Measurements from ENCODE around the gene ANTXR2.

ANTXR2 gene

DNA sequence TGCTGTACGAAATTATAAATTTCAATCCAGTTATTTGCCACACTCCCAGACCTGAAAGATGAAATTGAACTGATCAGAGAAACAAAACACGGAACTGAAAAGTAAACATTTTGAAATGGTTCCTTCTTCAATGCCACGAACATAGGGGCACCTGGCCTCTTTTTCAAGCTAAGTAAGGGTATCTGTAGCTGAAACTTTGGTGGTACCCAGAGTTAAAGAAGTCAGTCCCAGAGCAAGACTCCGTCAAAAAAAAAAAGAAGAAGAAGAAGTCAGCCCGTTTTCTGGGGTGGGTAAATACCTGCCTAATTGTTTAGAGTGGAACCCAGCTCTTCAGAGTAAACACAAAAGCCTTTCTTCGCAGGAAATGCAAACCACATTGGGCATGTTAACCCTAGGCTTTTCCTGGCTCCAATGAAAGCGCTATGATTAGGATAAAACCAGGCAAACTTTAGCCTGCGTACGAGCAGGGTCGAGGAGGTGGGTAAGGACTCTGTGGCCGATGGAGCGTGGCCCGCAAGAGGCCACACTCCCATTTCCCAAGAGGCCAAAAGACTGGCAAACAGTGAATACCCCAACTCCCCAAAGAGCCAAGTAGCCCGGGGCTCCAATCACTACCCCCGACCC, 1.3 kb downstream of the ANTXR2 start:
- TF ChIP-seq ZBTB7A (IDR thresholded peaks at IDR 0.05; ENCODE audit: low read depth) (no peak), TEAD4 (IDR thresholded peaks at IDR 0.05) (no peak), YY1 (IDR thresholded peaks at IDR 0.05; ENCODE audit: low read depth) (no peak), FOXM1 (IDR thresholded peaks at IDR 0.05; ENCODE audit: borderline replicate concordance, low read depth) (no peak), TAF1 (IDR thresholded peaks at IDR 0.05; ENCODE audit: low read depth) (no peak), EGR1 (IDR thresholded peaks at IDR 0.05) (no peak), RAD21 (IDR thresholded peaks at IDR 0.05; ENCODE audit: low read depth) (no peak), CEBPB (IDR thresholded peaks at IDR 0.05) (no peak), TCF12 (IDR thresholded peaks at IDR 0.05; ENCODE audit: low read depth) (no peak)
- TF ChIP-seq, protein P1, sequence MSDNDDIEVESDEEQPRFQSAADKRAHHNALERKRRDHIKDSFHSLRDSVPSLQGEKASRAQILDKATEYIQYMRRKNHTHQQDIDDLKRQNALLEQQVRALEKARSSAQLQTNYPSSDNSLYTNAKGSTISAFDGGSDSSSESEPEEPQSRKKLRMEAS (IDR thresholded peaks at IDR 0.05), result no peak
- TF ChIP-seq, protein P2, sequence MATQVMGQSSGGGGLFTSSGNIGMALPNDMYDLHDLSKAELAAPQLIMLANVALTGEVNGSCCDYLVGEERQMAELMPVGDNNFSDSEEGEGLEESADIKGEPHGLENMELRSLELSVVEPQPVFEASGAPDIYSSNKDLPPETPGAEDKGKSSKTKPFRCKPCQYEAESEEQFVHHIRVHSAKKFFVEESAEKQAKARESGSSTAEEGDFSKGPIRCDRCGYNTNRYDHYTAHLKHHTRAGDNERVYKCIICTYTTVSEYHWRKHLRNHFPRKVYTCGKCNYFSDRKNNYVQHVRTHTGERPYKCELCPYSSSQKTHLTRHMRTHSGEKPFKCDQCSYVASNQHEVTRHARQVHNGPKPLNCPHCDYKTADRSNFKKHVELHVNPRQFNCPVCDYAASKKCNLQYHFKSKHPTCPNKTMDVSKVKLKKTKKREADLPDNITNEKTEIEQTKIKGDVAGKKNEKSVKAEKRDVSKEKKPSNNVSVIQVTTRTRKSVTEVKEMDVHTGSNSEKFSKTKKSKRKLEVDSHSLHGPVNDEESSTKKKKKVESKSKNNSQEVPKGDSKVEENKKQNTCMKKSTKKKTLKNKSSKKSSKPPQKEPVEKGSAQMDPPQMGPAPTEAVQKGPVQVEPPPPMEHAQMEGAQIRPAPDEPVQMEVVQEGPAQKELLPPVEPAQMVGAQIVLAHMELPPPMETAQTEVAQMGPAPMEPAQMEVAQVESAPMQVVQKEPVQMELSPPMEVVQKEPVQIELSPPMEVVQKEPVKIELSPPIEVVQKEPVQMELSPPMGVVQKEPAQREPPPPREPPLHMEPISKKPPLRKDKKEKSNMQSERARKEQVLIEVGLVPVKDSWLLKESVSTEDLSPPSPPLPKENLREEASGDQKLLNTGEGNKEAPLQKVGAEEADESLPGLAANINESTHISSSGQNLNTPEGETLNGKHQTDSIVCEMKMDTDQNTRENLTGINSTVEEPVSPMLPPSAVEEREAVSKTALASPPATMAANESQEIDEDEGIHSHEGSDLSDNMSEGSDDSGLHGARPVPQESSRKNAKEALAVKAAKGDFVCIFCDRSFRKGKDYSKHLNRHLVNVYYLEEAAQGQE (IDR thresholded peaks at IDR 0.05; ENCODE audit: low read depth), result no peak

DNA sequence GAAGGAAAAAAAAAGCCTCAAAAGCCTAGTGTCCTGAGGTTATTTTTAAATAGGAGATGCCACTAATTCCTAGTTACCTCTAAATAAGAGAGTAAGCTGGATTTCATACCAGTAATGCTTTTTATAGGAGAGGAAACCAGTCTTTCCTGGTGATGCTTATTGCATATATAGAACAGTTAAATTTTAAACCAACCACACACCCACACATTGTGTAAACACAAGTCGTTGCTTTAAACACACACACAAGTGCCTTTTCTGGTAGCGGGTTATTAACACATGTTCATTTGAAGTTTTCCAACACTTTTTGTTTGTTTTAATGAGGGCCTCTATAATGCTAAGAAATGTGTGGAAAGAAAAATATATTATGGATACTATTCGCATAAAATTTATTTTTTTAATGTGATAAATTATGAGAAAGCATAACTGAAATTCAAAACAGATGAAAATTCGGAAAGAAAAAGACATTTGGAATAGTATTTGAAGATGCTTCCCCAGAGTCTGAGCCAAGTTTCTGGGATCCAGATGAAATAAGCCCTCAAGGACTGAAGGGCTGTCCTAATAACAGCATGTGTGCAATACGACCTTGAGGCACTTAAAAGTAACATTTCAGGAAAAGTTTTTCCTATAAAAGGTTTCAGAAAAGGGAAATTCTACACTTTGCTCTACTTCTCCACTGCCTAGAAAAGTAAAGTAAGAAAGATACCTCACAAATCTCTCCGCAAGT, 2.0 kb downstream of the ANTXR2 start:
- TF ChIP-seq RAD21 (IDR thresholded peaks at IDR 0.05; ENCODE audit: low read depth) (no peak), YY1 (IDR thresholded peaks at IDR 0.05; ENCODE audit: low read depth) (no peak), EP300 (IDR thresholded peaks at IDR 0.05; ENCODE audit: borderline replicate concordance) (no peak), TEAD4 (IDR thresholded peaks at IDR 0.05) (no peak), TAF1 (IDR thresholded peaks at IDR 0.05; ENCODE audit: low read depth) (no peak), ZBTB7A (IDR thresholded peaks at IDR 0.05; ENCODE audit: low read depth) (no peak), TCF12 (IDR thresholded peaks at IDR 0.05; ENCODE audit: low read depth) (no peak), EGR1 (IDR thresholded peaks at IDR 0.05) (no peak)
- TF ChIP-seq, protein P2 (IDR thresholded peaks at IDR 0.05; ENCODE audit: low read depth), result no peak

DNA sequence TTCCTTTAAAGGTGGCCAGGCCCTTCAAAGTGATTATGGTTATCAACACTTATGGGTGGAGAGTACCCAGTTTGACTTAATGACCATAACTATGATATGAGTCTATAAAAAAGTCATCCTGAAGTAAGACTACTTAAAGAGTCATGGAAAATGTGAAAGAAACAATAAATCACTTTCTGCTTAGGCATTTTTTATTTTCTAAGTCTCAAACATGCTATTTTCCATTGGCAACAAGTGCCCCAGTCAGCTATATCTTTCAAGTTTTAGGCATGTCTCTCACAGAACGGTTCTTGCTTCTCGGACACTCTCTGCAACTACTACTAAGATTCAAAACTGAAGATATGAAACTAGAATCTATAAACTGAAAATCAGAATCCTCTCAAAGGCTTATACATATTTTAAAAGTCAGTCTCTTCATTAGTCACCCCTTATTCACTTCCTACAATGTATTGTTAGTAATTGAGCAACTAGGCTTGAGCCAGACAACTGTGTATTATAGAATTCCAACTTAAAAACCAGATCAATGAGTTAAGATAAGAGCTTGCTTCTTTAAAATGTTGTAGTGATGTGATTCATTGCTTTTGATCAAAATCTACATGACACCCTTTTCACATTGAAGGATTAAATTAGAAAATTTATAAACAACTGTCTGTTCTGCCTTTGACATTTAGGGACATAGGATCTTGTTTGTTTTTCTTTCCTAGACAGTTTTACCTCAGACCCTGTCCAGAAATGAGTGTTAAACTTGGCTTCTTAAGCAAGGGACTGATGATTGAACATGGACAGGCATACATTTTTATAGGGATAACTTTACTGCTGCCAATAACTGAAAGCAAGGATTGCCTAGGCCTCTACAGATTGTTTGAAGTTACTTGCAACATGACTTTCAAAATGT, 2.9 kb downstream of the ANTXR2 start:
- TF ChIP-seq, protein P1 (IDR thresholded peaks at IDR 0.05), result no peak
- TF ChIP-seq TAF1 (IDR thresholded peaks at IDR 0.05; ENCODE audit: low read depth) (no peak), ZBTB7A (IDR thresholded peaks at IDR 0.05; ENCODE audit: low read depth) (no peak), RAD21 (IDR thresholded peaks at IDR 0.05; ENCODE audit: low read depth) (no peak), YY1 (IDR thresholded peaks at IDR 0.05; ENCODE audit: low read depth) (no peak)

DNA sequence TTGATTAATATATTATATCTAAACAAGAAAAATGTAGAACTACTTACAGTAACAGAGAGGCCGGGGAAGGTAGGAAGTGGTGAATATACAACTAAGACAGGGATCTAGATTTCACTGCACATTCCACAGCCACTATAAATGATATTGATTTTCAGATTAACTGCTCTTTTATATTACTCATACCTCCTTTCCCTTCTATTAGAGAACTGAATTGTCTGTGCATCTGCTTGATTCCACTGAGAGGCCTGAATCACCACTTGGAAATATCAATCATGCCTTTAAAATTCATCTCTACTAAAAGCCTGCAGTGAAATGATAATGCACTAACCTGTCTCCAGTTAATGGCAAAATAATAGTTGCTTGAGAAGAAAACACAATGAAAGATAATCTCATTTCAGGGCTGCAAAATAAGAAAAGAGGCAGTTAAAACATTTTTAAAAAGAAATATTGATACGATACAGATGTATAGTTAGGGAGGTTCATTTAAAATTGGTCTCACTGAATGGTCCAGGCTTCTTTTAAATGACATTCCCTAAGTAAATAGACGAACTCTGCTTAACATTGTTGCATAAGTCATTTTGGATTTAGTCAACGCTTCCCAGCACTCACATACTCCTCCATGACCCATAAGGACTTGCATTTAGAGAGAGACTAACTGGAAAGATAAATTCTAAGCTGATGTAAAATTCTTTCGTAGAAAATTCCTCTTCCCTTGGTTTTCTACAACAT, 3.8 kb downstream of the ANTXR2 start:
- TF ChIP-seq EP300 (IDR thresholded peaks at IDR 0.05; ENCODE audit: borderline replicate concordance) (no peak), CREB1 (IDR thresholded peaks at IDR 0.05; ENCODE audit: low read depth) (no peak), CEBPB (IDR thresholded peaks at IDR 0.05) (no peak), FOXM1 (IDR thresholded peaks at IDR 0.05; ENCODE audit: borderline replicate concordance, low read depth) (no peak), NFIC (IDR thresholded peaks at IDR 0.05) (no peak), TAF1 (IDR thresholded peaks at IDR 0.05; ENCODE audit: low read depth) (no peak), EGR1 (IDR thresholded peaks at IDR 0.05) (no peak), RAD21 (IDR thresholded peaks at IDR 0.05; ENCODE audit: low read depth) (no peak)
- TF ChIP-seq, protein P1 (IDR thresholded peaks at IDR 0.05), result no peak
- TF ChIP-seq, protein P2 (IDR thresholded peaks at IDR 0.05; ENCODE audit: low read depth), result no peak
- TF ChIP-seq, protein P3, sequence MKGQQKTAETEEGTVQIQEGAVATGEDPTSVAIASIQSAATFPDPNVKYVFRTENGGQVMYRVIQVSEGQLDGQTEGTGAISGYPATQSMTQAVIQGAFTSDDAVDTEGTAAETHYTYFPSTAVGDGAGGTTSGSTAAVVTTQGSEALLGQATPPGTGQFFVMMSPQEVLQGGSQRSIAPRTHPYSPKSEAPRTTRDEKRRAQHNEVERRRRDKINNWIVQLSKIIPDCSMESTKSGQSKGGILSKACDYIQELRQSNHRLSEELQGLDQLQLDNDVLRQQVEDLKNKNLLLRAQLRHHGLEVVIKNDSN (IDR thresholded peaks at IDR 0.05), result no peak

Measured in Ishikawa (cell line).